Ishikawa (cell line): ENCODE results near the gene MIER2.

Source experiments
- CEBPB ChIP-seq: IDR thresholded peaks from 2 replicates; pipeline ENCODE4 v1.6.1; 2012
- CREB1 ChIP-seq: IDR thresholded peaks from 2 replicates; pipeline ENCODE4 v1.6.1; 2012; ENCODE audit warnings: low read depth
- EGR1 ChIP-seq: IDR thresholded peaks from 2 replicates; pipeline ENCODE4 v1.6.1; 2012
- EP300 ChIP-seq: IDR thresholded peaks from 2 replicates; pipeline ENCODE4 v1.6.1; 2012; ENCODE audit warnings: borderline replicate concordance
- FOXM1 ChIP-seq: IDR thresholded peaks from 2 replicates; pipeline ENCODE4 v1.6.1; 2012; ENCODE audit warnings: low read depth, borderline replicate concordance
- MAX ChIP-seq: IDR thresholded peaks from 2 replicates; pipeline ENCODE4 v1.6.1; 2012
- NFIC ChIP-seq: IDR thresholded peaks from 2 replicates; pipeline ENCODE4 v1.6.1; 2012
- RAD21 ChIP-seq: IDR thresholded peaks from 2 replicates; pipeline ENCODE4 v1.6.1; 2012; ENCODE audit warnings: low read depth
- REST ChIP-seq: IDR thresholded peaks from 2 replicates; pipeline ENCODE4 v1.6.1; 2012; ENCODE audit warnings: low read depth, mild to moderate bottlenecking
- TAF1 ChIP-seq: IDR thresholded peaks from 2 replicates; pipeline ENCODE4 v1.6.1; 2012; ENCODE audit warnings: low read depth, mild to moderate bottlenecking
- TCF12 ChIP-seq: IDR thresholded peaks from 2 replicates; pipeline ENCODE4 v1.6.1; 2012; ENCODE audit warnings: low read depth
- TEAD4 ChIP-seq: IDR thresholded peaks from 2 replicates; pipeline ENCODE4 v1.6.1; 2012
- USF1 ChIP-seq: IDR thresholded peaks from 2 replicates; pipeline ENCODE4 v1.6.1; 2012
- YY1 ChIP-seq: IDR thresholded peaks from 2 replicates; pipeline ENCODE4 v1.6.1; 2012; ENCODE audit warnings: low read depth
- ZBTB7A ChIP-seq: IDR thresholded peaks from 2 replicates; pipeline ENCODE4 v1.6.1; 2012; ENCODE audit warnings: low read depth

The MIER2 gene

GRCh38 chr19:318509-318774 lies 26.2 kb downstream of the MIER2 start:
- TF ChIP-seq TAF1 (no peak), TEAD4 (no peak), YY1 (no peak), MAX (no peak), CEBPB (no peak), NFIC (no peak), ZBTB7A (no peak), USF1 (no peak), CREB1 (no peak)

- no peak for TF ChIP-seq EP300
- no peak for TF ChIP-seq ZBTB7A
- TF ChIP-seq YY1 = no peak
- TF ChIP-seq CREB1 = no peak
- no peak for TF ChIP-seq CEBPB
- no peak for TF ChIP-seq MAX
- no peak for TF ChIP-seq RAD21
- TF ChIP-seq TAF1 = no peak
- TF ChIP-seq REST = no peak
- TF ChIP-seq NFIC = no peak
- no peak for TF ChIP-seq FOXM1
- TF ChIP-seq TCF12 = no peak
- no peak for TF ChIP-seq USF1
- no peak for TF ChIP-seq EGR1
- TF ChIP-seq TEAD4 = no peak
Measured at GRCh38 chr19:317710-318508, 26.7 kb downstream of the MIER2 start.

GRCh38 chr19:315811-316210 lies 28.8 kb downstream of the MIER2 start:
- TF ChIP-seq TEAD4 = no peak
- TF ChIP-seq YY1 = no peak
- no peak for TF ChIP-seq RAD21
- no peak for TF ChIP-seq EGR1
- no peak for TF ChIP-seq TAF1
- TF ChIP-seq CEBPB = no peak
- TF ChIP-seq TCF12 = no peak
- TF ChIP-seq REST = no peak
- no peak for TF ChIP-seq USF1
- TF ChIP-seq ZBTB7A = no peak
- TF ChIP-seq EP300 = no peak
- no peak for TF ChIP-seq MAX
- no peak for TF ChIP-seq CREB1
- no peak for TF ChIP-seq NFIC
- TF ChIP-seq FOXM1 = no peak

GRCh38 chr19:313988-314815 lies 30.4 kb downstream of the MIER2 start:
- no peak for TF ChIP-seq EP300
- no peak for TF ChIP-seq RAD21
- no peak for TF ChIP-seq EGR1
- no peak for TF ChIP-seq USF1
- TF ChIP-seq TEAD4 = no peak
- TF ChIP-seq REST = no peak
- TF ChIP-seq CREB1 = no peak
- no peak for TF ChIP-seq NFIC
- TF ChIP-seq TCF12 = no peak
- no peak for TF ChIP-seq YY1
- no peak for TF ChIP-seq FOXM1
- no peak for TF ChIP-seq MAX
- TF ChIP-seq CEBPB = no peak
- TF ChIP-seq ZBTB7A = no peak
